ENCODE data around the gene ASIC2. TPM values are rescaled to one million over a fixed set of nuclear protein-coding genes. Genes with fewer than 3 reads are reported as not detected.

The ASIC2 gene
- not detected in 2 replicates for total RNA-seq

DNA sequence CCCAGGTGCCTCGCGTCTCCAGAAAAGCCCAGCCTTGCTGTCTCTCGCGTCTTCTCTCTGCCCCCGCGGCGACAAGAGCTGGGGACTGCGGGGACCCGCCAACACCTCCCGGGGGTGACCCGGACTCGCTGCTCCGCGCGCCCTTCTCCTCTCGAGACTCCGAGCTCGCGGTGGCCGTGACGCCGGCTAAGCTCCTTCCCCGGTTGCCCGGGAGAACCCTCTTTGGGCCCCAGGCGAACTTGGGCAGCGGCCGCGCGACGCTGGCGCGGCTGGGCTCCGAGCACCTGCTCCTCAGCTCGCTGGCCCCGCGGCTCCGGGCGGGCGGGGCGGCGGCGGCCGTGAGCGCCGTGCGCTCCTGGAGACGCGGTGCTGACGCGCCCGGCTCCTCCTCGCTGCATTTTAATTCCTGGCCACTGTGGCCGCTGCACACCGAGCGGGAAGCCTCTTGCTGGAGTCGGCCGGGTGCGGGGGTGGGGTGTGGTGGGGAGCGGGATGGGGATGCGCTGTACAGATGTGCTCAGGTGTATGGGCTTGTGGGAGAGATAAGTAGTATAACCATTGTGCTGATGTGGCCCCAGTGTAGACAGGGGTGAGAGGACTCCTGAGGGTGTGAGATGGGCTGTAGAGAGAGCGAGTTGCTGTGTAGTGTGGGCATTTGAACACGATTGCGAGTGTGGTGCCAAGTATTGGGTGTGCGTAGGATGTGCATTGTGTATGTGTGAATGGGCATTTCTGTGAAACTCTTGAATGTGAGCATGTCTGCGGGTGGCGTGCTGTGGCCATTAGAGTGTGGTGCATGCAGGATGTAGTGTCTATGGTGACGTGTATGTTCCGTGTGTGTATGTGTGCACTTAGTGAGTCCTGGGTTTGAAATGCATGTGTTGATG, at the start of gene ASIC2:
Gene ASIC2, minus strand, starts transcription at position 315 of the 887 bp plus-strand sequence.

Data from vein endothelial cell (primary cell).